SJCRH30 (cell line): ENCODE results near the gene KIF21B. TPM values are rescaled to one million over a fixed set of nuclear protein-coding genes. Genes with fewer than 3 reads are reported as not detected.

ENCODE experiments used
- DNase-seq, 2 experiments: peaks; one replicate each; pipeline ENCODE4 v3.0.0-alpha.2; 2015 to 2020
- H3K27ac ChIP-seq: fragments of 250-450 bp; sonication (Bioruptor Pico); 2 replicates; pipeline ENCODE4 v1.5.1; 2020; ENCODE audit warnings: mild to moderate bottlenecking, moderate library complexity
- H3K27me3 ChIP-seq: fragments of 250-450 bp; sonication (Bioruptor Pico); 2 replicates; pipeline ENCODE4 v1.5.1; 2020; ENCODE audit warnings: mild to moderate bottlenecking, moderate library complexity
- H3K36me3 ChIP-seq: fragments of 250-450 bp; sonication (Bioruptor Pico); 2 replicates; pipeline ENCODE4 v1.5.1; 2020; ENCODE audit warnings: mild to moderate bottlenecking, moderate library complexity
- H3K4me1 ChIP-seq: fragments of 250-450 bp; sonication (Bioruptor Pico); 2 replicates; pipeline ENCODE4 v1.5.1; 2020; ENCODE audit warnings: mild to moderate bottlenecking, moderate library complexity
- H3K4me3 ChIP-seq: fragments of 250-450 bp; sonication (Bioruptor Pico); 2 replicates; pipeline ENCODE4 v1.5.1; 2020; ENCODE audit warnings: mild to moderate bottlenecking, moderate library complexity
- H3K9me3 ChIP-seq: fragments of 250-450 bp; sonication (Bioruptor Pico); replicated peaks from 2 replicates; pipeline ENCODE4 v1.5.1; 2020; ENCODE audit warnings: mild to moderate bottlenecking, moderate library complexity
- total RNA-seq: library from RNA; depleted of rRNA; stranded (reverse); fragments of >200 nt; shearing (Covaris generic); gene quantifications from 2 replicates; pipeline ENCODE4 v1.2.3, GENCODE V29; 2014

The KIF21B gene
- total RNA-seq, 1 experiment from 2014 or later = 0.61 TPM

GRCh38 chr1:200981278-200981677 lies 42.2 kb downstream of the KIF21B start:
- Histone ChIP-seq H3K4me3 (no peak overlapping the region), H3K9me3 (no peaks in the 10 kb centered on the region), H3K36me3 (no peaks in the 10 kb centered on the region), H3K27ac (no peak overlapping the region), H3K27me3 (no peaks in the 10 kb centered on the region), H3K4me1 (no peaks in the 10 kb centered on the region)
- DNase-seq = no peak

- no peak for DNase-seq
- Histone ChIP-seq H3K27ac (no peak overlapping the region), H3K36me3 (no peaks in the 10 kb centered on the region), H3K9me3 (no peaks in the 10 kb centered on the region), H3K27me3 (no peaks in the 10 kb centered on the region), H3K4me3 (no peak overlapping the region), H3K4me1 (no peaks in the 10 kb centered on the region)
Observed at GRCh38 chr1:200980873-200981272, 42.6 kb downstream of the KIF21B start.

- H3K4me1 ChIP-seq = no peaks in the 10 kb centered on the region
- no peak overlapping the region for H3K27ac ChIP-seq
- H3K36me3 ChIP-seq = no peaks in the 10 kb centered on the region
- H3K9me3 ChIP-seq = no peaks in the 10 kb centered on the region
- H3K27me3 ChIP-seq = no peaks in the 10 kb centered on the region
- H3K4me3 ChIP-seq = no peak overlapping the region
- no peak for DNase-seq
Observed at GRCh38 chr1:200980452-200980772, 43.1 kb downstream of the KIF21B start.

- no peak overlapping the region for H3K4me3 ChIP-seq
- H3K4me1 ChIP-seq = no peaks in the 10 kb centered on the region
- no peaks in the 10 kb centered on the region for H3K27me3 ChIP-seq
- no peak overlapping the region for H3K27ac ChIP-seq
- DNase-seq = peak; percentile 74 to 80
- no peaks in the 10 kb centered on the region for H3K9me3 ChIP-seq
- H3K36me3 ChIP-seq = no peaks in the 10 kb centered on the region
Observed at GRCh38 chr1:200979574-200980451, 43.7 kb downstream of the KIF21B start.

- H3K27me3 ChIP-seq = no peaks in the 10 kb centered on the region
- no peak overlapping the region for H3K27ac ChIP-seq
- H3K9me3 ChIP-seq = no peaks in the 10 kb centered on the region
- no peaks in the 10 kb centered on the region for H3K4me1 ChIP-seq
- no peak for DNase-seq
- no peak overlapping the region for H3K4me3 ChIP-seq
- no peaks in the 10 kb centered on the region for H3K36me3 ChIP-seq
Observed at GRCh38 chr1:200977071-200977754, 46.3 kb downstream of the KIF21B start.

DNA sequence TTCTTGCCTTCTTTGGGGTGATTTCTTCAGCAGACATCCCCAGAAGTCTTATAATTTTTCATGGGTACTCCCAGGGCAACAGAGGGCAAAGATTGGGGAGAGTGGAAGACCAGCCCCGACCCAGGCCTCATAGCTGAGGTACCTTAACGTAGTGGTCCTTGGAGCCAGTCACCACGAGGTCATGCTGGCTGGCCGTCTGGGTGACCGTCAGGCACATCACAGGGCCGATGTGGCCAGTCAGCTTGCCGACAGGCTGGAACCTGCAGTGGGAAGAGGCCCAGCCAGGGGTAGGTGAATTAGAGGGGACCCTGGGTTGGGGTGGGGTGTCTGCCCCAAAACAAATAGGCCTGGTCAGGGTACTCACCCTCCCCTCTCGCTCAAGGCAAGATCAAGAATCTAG lies 46.9 kb downstream of the KIF21B start:
- Histone ChIP-seq H3K36me3 (no peaks in the 10 kb centered on the region), H3K4me1 (no peaks in the 10 kb centered on the region), H3K4me3 (no peak overlapping the region), H3K27me3 (no peaks in the 10 kb centered on the region), H3K27ac (no peak overlapping the region), H3K9me3 (no peaks in the 10 kb centered on the region)
- DNase-seq = no peak

- H3K4me3 ChIP-seq = no peak overlapping the region
- H3K36me3 ChIP-seq = no peaks in the 10 kb centered on the region
- H3K9me3 ChIP-seq = no peaks in the 10 kb centered on the region
- no peaks in the 10 kb centered on the region for H3K4me1 ChIP-seq
- H3K27me3 ChIP-seq = no peaks in the 10 kb centered on the region
- H3K27ac ChIP-seq = no peak overlapping the region
- no peak for DNase-seq
Observed at GRCh38 chr1:200975458-200975857, 48.1 kb downstream of the KIF21B start.

DNA sequence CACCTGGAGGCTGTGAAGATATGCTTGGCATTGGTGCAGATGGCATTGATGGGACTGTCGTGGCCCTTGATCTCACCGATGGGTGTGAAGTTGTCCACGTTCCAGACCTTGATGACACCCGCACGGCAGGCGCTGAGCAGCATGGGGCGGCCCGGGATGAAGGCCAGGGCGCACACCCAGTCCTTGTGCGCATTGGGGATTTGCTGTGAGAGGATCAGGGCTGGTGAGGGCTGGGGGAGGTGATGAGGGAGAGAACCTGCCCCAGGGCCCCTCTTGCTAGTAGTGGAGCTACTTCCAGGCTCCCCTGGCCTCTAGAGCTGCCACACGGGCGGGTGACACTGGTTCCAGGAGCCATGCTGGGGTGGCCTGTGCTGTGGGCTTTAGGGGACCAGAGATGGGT lies 48.8 kb downstream of the KIF21B start:
- no peak for DNase-seq
- no peaks in the 10 kb centered on the region for H3K27me3 ChIP-seq
- H3K27ac ChIP-seq = no peak overlapping the region
- no peaks in the 10 kb centered on the region for H3K9me3 ChIP-seq
- no peaks in the 10 kb centered on the region for H3K4me1 ChIP-seq
- no peak overlapping the region for H3K4me3 ChIP-seq
- H3K36me3 ChIP-seq = no peaks in the 10 kb centered on the region

GRCh38 chr1:200973937-200974657 lies 49.4 kb downstream of the KIF21B start:
- Histone ChIP-seq H3K4me1 (no peaks in the 10 kb centered on the region), H3K27ac (no peak overlapping the region), H3K36me3 (no peaks in the 10 kb centered on the region), H3K9me3 (no peaks in the 10 kb centered on the region), H3K4me3 (no peak overlapping the region), H3K27me3 (no peaks in the 10 kb centered on the region)
- DNase-seq = no peak

DNA sequence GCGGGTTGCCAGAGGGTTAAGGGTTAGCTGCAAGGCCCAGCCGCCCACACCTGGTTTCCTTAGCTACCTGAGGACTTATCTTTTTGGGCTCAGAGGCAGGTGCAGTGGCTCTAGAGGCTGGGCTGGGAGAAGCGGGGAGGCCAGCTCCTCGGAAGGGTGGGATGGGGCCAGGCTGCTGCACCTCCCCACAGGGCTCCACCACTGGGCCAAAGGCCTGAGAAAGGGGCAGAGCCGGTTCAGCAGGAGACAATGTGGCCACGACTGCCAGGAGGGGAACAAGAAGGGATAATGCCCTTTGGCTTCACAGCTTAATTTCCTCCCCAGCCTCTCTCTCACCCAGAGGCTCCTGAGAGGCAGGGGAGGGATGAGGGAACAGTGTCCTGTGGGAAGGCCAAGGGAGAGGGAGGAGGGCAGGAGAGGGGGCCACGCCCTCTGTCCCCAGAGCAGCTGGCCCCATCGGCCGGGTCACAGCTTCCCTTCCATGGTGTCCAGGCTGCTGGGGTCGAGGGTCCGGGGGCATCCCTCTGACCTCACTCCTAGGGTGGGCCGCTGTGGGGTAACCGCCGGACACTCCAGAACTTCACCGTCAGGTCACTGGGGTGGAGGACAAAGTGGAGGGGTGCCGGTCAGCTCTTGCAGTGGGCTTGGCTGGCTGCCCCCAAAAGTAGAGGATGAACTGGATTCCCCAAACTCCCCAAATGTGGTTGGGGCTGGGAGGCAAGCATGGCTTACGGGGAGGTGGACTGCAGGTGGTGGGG lies 50.4 kb downstream of the KIF21B start:
- Histone ChIP-seq H3K27ac (no peak overlapping the region), H3K36me3 (no peaks in the 10 kb centered on the region)

DNA sequence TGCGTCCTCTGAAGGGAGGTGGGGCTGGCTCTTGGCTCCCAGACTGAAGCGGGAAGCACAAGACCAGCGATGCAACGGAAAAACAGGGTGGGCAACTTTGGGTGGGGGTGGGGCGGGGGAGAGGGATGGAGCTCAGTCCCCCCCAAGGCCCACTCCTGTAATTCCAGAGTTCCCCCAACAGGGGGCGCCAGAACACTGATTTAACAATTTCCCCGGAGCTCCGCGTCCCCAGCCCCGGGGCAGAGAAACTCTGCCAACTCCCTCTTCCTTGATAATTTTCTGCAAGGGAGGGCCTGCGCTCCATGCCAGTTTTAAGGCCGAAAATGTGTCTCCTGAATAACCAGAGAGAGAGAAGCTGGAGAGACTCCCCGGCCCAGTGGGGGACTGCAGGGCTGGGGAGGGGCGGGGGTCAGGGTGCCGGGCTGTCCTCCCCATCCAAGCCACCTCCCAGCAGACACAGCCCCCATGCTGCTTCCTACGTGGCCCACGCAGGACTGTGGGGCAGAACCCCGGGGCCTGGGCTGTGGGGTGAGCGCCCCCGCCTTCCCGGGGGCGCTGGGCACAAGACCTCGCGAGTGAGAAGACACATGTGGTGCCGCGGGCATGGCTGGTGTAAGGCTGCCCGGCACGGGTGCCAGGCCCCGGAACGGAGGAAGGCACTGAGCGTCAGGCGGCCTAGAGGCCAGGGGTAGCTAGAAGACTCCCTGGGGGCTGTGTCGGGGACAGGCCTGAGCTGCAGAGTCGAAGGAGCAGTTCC lies 51.4 kb downstream of the KIF21B start:
- DNase-seq = peak; percentile 77 to 88
- Histone ChIP-seq H3K4me1 (peaks cover 14% of the 10 kb centered on the region; the same call in 1 of the 2 replicates), H3K27ac (no peak overlapping the region)

More for the DNA sequence above, 50.4 kb downstream of the KIF21B start:
- Histone ChIP-seq H3K4me1 (peaks cover 8% of the 10 kb centered on the region; the same call in 1 of the 2 replicates), H3K4me3 (no peak overlapping the region), H3K9me3 (no peaks in the 10 kb centered on the region), H3K27me3 (no peaks in the 10 kb centered on the region)
- DNase-seq = no peak

DNA sequence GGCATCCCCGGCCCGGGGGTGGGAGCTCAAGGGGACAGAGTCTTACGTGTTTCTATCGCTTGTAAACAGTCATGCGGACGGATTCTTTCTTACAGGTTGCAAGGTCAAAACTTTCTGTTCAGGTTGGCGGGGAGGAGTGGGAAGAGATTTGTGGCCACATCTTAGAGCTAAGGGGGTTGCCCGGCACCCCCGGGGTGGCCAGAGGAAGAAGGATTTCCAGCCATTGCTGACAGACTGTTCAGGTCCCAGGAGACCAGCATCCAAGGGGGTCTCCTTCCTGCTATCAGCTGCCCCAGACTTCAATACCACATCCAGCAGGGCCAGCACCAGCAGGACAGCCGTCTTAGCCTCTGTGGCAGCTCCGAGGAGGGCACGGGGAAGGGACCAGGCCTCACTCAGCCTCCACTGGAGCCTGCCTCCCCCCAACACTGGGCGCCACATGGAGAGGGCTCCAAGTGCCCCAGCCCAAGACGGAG lies 52.0 kb downstream of the KIF21B start:
- no peaks in the 10 kb centered on the region for H3K27me3 ChIP-seq
- no peak overlapping the region for H3K4me3 ChIP-seq
- H3K9me3 ChIP-seq = no peaks in the 10 kb centered on the region
- peaks cover 14% of the 10 kb centered on the region; the same call in 1 of the 2 replicates for H3K4me1 ChIP-seq
- no peak for DNase-seq
- H3K27ac ChIP-seq = no peak overlapping the region
- H3K36me3 ChIP-seq = no peaks in the 10 kb centered on the region

More for the DNA sequence above, 51.4 kb downstream of the KIF21B start:
- H3K4me3 ChIP-seq = no peak overlapping the region
- no peaks in the 10 kb centered on the region for H3K27me3 ChIP-seq
- no peaks in the 10 kb centered on the region for H3K36me3 ChIP-seq
- no peaks in the 10 kb centered on the region for H3K9me3 ChIP-seq

GRCh38 chr1:200970771-200971427 lies 52.6 kb downstream of the KIF21B start:
- H3K27ac ChIP-seq = no peak overlapping the region
- no peaks in the 10 kb centered on the region for H3K27me3 ChIP-seq
- H3K9me3 ChIP-seq = no peaks in the 10 kb centered on the region
- DNase-seq = no peak
- H3K4me3 ChIP-seq = no peak overlapping the region
- H3K4me1 ChIP-seq = peaks cover 14% of the 10 kb centered on the region; the same call in 1 of the 2 replicates
- no peaks in the 10 kb centered on the region for H3K36me3 ChIP-seq
